IPS DF 6.9 (cell line): Measurements from ENCODE around the gene IQSEC3.
A peak's percentile ranks its signal among the peaks of the same experiment; 100 is the strongest.
"Not testable (repeated sequence)": the region's sequence is repeated elsewhere in the genome, so short reads cannot be mapped to it uniquely, and the experiment has no call there.

Source experiments
- DNase-seq: peaks from one replicate; pipeline ENCODE4 v3.0.0-alpha.2; 2013; ENCODE audit warnings: low read depth, low spot score
- H3K27ac ChIP-seq: one replicate; pipeline ENCODE4 v1.5.1; 2013; ENCODE audit warnings: low read length, control low read depth
- H3K27me3 ChIP-seq: 2 replicates; pipeline ENCODE4 v1.6.1; 2013; ENCODE audit warnings: mild to moderate bottlenecking, low read length; ENCODE audit not compliant: control insufficient read depth, insufficient read depth
- H3K36me3 ChIP-seq: 2 replicates; pipeline ENCODE4 v1.6.1; 2013; ENCODE audit warnings: low read length; ENCODE audit not compliant: control insufficient read depth, insufficient read depth
- H3K4me1 ChIP-seq: 2 replicates; pipeline ENCODE4 v1.6.1; 2013; ENCODE audit warnings: low read length; ENCODE audit not compliant: control insufficient read depth, insufficient read depth
- H3K4me3 ChIP-seq: 2 replicates; pipeline ENCODE4 v1.5.1; 2013; ENCODE audit warnings: mild to moderate bottlenecking, low read length
- H3K9me3 ChIP-seq: 2 replicates; pipeline ENCODE4 v1.6.1; 2013; ENCODE audit warnings: low read length, inconsistent platforms; ENCODE audit not compliant: control insufficient read depth, insufficient read depth
- WGBS: extraction: QIAGEN DNeasy Blood & Tissue Kit; methylation state at CpG from one replicate; pipeline ENCODE4 v1.1.7; 2013; ENCODE audit warnings: mixed read lengths, missing lambda C conversion rate; ENCODE audit not compliant: insufficient read length, insufficient coverage; 5-methylcytosine and 5-hydroxymethylcytosine counted together

Gene IQSEC3

GRCh38 chr12:214003-214741 lies 147.6 kb downstream of the IQSEC3 start, which contains the start of gene SLC6A12:
SLC6A12 (minus strand) TSS chr12:214157; CDS start chr12:209986, 4,171 bp downstream.
- no peaks in the 10 kb centered on the region for H3K27me3 ChIP-seq
- DNase-seq = no peak
- no CpG with 5 or more reads among the region's 14 CpGs for WGBS

GRCh38 chr12:215116-215515 lies 148.5 kb downstream of the IQSEC3 start:
- WGBS = no CpG with 5 or more reads among the region's 6 CpGs
- Histone ChIP-seq H3K9me3 (no peaks in the 10 kb centered on the region), H3K4me3 (no peak overlapping the region), H3K36me3 (no peaks in the 10 kb centered on the region), H3K27me3 (no peaks in the 10 kb centered on the region), H3K27ac (no peak overlapping the region), H3K4me1 (peaks cover 4% of the 10 kb centered on the region; the same call in 1 of the 2 replicates)
- DNase-seq = no peak

More at GRCh38 chr12:214003-214741, 147.6 kb downstream of the IQSEC3 start, which contains the start of gene SLC6A12:
- no peak within 1 kb of the TSS for H3K4me3 ChIP-seq
- peaks cover 4% of the 10 kb centered on the region; the same call in 1 of the 2 replicates for H3K4me1 ChIP-seq
- no peaks in the 10 kb centered on the region for H3K36me3 ChIP-seq
- H3K27ac ChIP-seq = no peak within 1 kb of the TSS
- no peaks in the 10 kb centered on the region for H3K9me3 ChIP-seq

- not testable (repeated sequence) for H3K4me1 ChIP-seq, DNase-seq, H3K4me3 ChIP-seq, H3K36me3 ChIP-seq, H3K27me3 ChIP-seq, H3K9me3 ChIP-seq, H3K27ac ChIP-seq
- 100% methylated on average over 3 of the region's 6 CpGs for WGBS
Observed at GRCh38 chr12:217029-217428, 150.5 kb downstream of the IQSEC3 start.

GRCh38 chr12:218221-218620 lies 151.7 kb downstream of the IQSEC3 start:
- peaks cover 4% of the 10 kb centered on the region; the same call in 1 of the 2 replicates for H3K4me1 ChIP-seq
- no peaks in the 10 kb centered on the region for H3K9me3 ChIP-seq
- H3K36me3 ChIP-seq = no peaks in the 10 kb centered on the region
- no peak overlapping the region for H3K4me3 ChIP-seq
- H3K27me3 ChIP-seq = no peaks in the 10 kb centered on the region
- DNase-seq = no peak
- no CpG with 5 or more reads among the region's 5 CpGs for WGBS
- no peak overlapping the region for H3K27ac ChIP-seq

- WGBS = no CpG with 5 or more reads among the region's 30 CpGs
- Histone ChIP-seq H3K27ac (no peak overlapping the region), H3K36me3 (no peaks in the 10 kb centered on the region), H3K4me3 (no peak overlapping the region), H3K4me1 (0 out of 2 replicates have a peak, but pooled peaks cover 2% of the 10 kb centered on the region), H3K9me3 (no peaks in the 10 kb centered on the region), H3K27me3 (no peaks in the 10 kb centered on the region)
- DNase-seq = no peak
Observed at GRCh38 chr12:218728-219590, 152.4 kb downstream of the IQSEC3 start.

GRCh38 chr12:219891-220352 lies 153.4 kb downstream of the IQSEC3 start:
- Histone ChIP-seq H3K27me3 (no peaks in the 10 kb centered on the region), H3K27ac (no peak overlapping the region), H3K4me1 (no peaks in the 10 kb centered on the region), H3K36me3 (no peaks in the 10 kb centered on the region), H3K9me3 (no peaks in the 10 kb centered on the region), H3K4me3 (no peak overlapping the region; the same call in 1 of the 2 replicates)
- DNase-seq = peak; percentile 84
- WGBS = no CpG with 5 or more reads among the region's 17 CpGs

- DNase-seq = no peak
- H3K4me3 ChIP-seq = no peak overlapping the region
- no peaks in the 10 kb centered on the region for H3K4me1 ChIP-seq
- H3K9me3 ChIP-seq = no peaks in the 10 kb centered on the region
- WGBS = no CpG with 5 or more reads among the region's 6 CpGs
- no peak overlapping the region for H3K27ac ChIP-seq
- no peaks in the 10 kb centered on the region for H3K36me3 ChIP-seq
- H3K27me3 ChIP-seq = no peaks in the 10 kb centered on the region
Observed at GRCh38 chr12:220491-220890, 153.9 kb downstream of the IQSEC3 start.

- no peak for DNase-seq
- Histone ChIP-seq H3K4me1 (no peaks in the 10 kb centered on the region), H3K27me3 (no peaks in the 10 kb centered on the region), H3K27ac (no peak overlapping the region), H3K9me3 (no peaks in the 10 kb centered on the region), H3K4me3 (no peak overlapping the region), H3K36me3 (no peaks in the 10 kb centered on the region)
- no CpG with 5 or more reads among the region's 19 CpGs for WGBS
Observed at GRCh38 chr12:220946-221550, 154.5 kb downstream of the IQSEC3 start.

GRCh38 chr12:221736-222135 lies 155.2 kb downstream of the IQSEC3 start:
- WGBS = no CpG with 5 or more reads among the region's 6 CpGs
- H3K4me1 ChIP-seq = no peaks in the 10 kb centered on the region
- H3K27ac ChIP-seq = no peak overlapping the region
- no peaks in the 10 kb centered on the region for H3K36me3 ChIP-seq
- H3K9me3 ChIP-seq = no peaks in the 10 kb centered on the region
- H3K27me3 ChIP-seq = no peaks in the 10 kb centered on the region
- no peak for DNase-seq
- H3K4me3 ChIP-seq = no peak overlapping the region

- WGBS = no CpG with 5 or more reads among the region's 11 CpGs
- no peak for DNase-seq
- Histone ChIP-seq H3K9me3 (no peaks in the 10 kb centered on the region), H3K4me3 (no peak overlapping the region), H3K27me3 (no peaks in the 10 kb centered on the region), H3K36me3 (no peaks in the 10 kb centered on the region), H3K27ac (no peak overlapping the region), H3K4me1 (no peaks in the 10 kb centered on the region)
Observed at GRCh38 chr12:223841-224240, 157.3 kb downstream of the IQSEC3 start.
